ENCODE measurements around the gene HSPA13. TPM values are rescaled to one million over a fixed set of nuclear protein-coding genes. Genes with fewer than 3 reads are reported as not detected.
"Not testable (repeated sequence)": the region's sequence is repeated elsewhere in the genome, so short reads cannot be mapped to it uniquely, and the experiment has no call there.

HSPA13 gene
- total RNA-seq, 1 experiment from 2014 or later: 22.7 TPM

DNA sequence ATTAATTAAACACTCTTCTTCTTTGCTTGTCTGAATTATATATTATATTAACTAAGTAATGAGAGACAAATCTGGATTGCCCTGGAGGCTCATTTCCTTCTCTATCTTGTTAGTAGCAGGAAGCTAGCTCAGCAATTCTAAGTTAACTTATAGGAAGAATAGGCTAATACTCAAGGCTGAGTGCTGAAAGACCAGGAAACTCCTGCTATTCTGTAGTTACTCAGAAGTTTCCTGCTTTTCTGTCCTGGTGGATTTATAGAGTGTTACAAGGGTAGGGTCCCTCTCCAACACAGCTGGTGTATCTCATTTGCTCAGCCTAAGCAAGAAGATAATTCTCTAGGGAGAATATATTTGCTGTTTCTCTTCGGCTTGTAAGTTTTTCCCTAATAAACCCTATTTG, 29.2 kb downstream of the HSPA13 start:
- CTCF ChIA-PET: no interaction called here
- Mint-ChIP-seq H3K4me1 (ENCODE audit: low read depth, unreplicated experiment) (no peaks in the 10 kb centered on the region), H3K27me3 (ENCODE audit: insufficient read depth, unreplicated experiment) (peaks cover 17% of the 10 kb centered on the region), H3K36me3 (ENCODE audit: insufficient read depth, unreplicated experiment) (no peaks in the 10 kb centered on the region), H3K9me3 (ENCODE audit: unreplicated experiment) (no peaks in the 10 kb centered on the region), H3K4me3 (ENCODE audit: unreplicated experiment) (no peak overlapping the region), H3K27ac (ENCODE audit: unreplicated experiment) (no peak overlapping the region)
- Histone ChIP-seq H3K36me3 (ENCODE audit: control insufficient read depth, insufficient read depth, low read length) (no peaks in the 10 kb centered on the region), H3K4me3 (ENCODE audit: low read depth, low read length) (no peak overlapping the region), H3K27me3 (replicated peaks; ENCODE audit: control insufficient read depth, insufficient read depth, low read length) (no peaks in the 10 kb centered on the region), H3K4me1 (no peaks in the 10 kb centered on the region), H3K9me3 (no peaks in the 10 kb centered on the region)
- TF ChIP-seq, protein P1, sequence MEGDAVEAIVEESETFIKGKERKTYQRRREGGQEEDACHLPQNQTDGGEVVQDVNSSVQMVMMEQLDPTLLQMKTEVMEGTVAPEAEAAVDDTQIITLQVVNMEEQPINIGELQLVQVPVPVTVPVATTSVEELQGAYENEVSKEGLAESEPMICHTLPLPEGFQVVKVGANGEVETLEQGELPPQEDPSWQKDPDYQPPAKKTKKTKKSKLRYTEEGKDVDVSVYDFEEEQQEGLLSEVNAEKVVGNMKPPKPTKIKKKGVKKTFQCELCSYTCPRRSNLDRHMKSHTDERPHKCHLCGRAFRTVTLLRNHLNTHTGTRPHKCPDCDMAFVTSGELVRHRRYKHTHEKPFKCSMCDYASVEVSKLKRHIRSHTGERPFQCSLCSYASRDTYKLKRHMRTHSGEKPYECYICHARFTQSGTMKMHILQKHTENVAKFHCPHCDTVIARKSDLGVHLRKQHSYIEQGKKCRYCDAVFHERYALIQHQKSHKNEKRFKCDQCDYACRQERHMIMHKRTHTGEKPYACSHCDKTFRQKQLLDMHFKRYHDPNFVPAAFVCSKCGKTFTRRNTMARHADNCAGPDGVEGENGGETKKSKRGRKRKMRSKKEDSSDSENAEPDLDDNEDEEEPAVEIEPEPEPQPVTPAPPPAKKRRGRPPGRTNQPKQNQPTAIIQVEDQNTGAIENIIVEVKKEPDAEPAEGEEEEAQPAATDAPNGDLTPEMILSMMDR (IDR thresholded peaks at IDR 0.05; ENCODE audit: insufficient read depth in 1 of 2, low read depth in 1 of 2, low read length in 1 of 2, severe bottlenecking in 1 of 2, unreplicated experiment in 1 of 2): no peak
- intact Hi-C loops (cut with micrococcal nuclease; ENCODE audit: unreplicated experiment): no loop called here
- POLR2A ChIA-PET: no interaction called here
- BruUV-seq (replicated peaks): no TSS peak
- DNase-seq: no peak

DNA sequence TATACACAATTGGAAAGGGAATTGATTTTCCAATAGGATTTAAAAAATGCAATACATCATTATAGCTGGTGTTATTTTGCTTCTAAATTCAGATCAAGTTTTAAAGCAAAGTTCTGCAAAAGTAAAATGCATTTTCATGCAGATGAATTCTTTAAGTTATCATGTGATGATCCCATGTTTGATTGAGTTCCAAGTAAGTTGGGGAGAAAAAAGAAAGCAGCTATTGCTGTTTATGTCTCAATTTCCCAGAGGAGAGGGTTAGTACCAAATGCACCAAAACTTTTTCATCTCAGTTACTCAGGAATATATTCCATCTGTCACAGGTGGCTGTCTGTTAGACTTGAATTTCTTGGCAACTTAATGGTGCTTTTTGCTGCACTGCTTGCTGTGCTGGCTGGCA, 29.7 kb downstream of the HSPA13 start:
- CTCF ChIA-PET: no interaction called here
- TF ChIP-seq, protein P1 (IDR thresholded peaks at IDR 0.05; ENCODE audit: insufficient read depth in 1 of 2, low read depth in 1 of 2, low read length in 1 of 2, severe bottlenecking in 1 of 2, unreplicated experiment in 1 of 2): no peak
- H3K27me3 Mint-ChIP-seq (ENCODE audit: insufficient read depth, unreplicated experiment): peaks cover 17% of the 10 kb centered on the region
- Histone ChIP-seq H3K27me3 (replicated peaks; ENCODE audit: control insufficient read depth, insufficient read depth, low read length) (no peaks in the 10 kb centered on the region), H3K4me1 (no peaks in the 10 kb centered on the region), H3K36me3 (ENCODE audit: control insufficient read depth, insufficient read depth, low read length) (no peaks in the 10 kb centered on the region), H3K9me3 (no peaks in the 10 kb centered on the region), H3K4me3 (ENCODE audit: low read depth, low read length) (no peak overlapping the region)
- H3K4me3 Mint-ChIP-seq (ENCODE audit: unreplicated experiment): no peak overlapping the region
- DNase-seq: no peak
- no peaks in the 10 kb centered on the region for H3K9me3 Mint-ChIP-seq (ENCODE audit: unreplicated experiment)
- POLR2A ChIA-PET: no interaction called here
- H3K27ac Mint-ChIP-seq (ENCODE audit: unreplicated experiment): no peak overlapping the region
- no TSS peak for BruUV-seq (replicated peaks)
- H3K4me1 Mint-ChIP-seq (ENCODE audit: low read depth, unreplicated experiment): no peaks in the 10 kb centered on the region
- no peaks in the 10 kb centered on the region for H3K36me3 Mint-ChIP-seq (ENCODE audit: insufficient read depth, unreplicated experiment)
- intact Hi-C loops (cut with micrococcal nuclease; ENCODE audit: unreplicated experiment): no loop called here

DNA sequence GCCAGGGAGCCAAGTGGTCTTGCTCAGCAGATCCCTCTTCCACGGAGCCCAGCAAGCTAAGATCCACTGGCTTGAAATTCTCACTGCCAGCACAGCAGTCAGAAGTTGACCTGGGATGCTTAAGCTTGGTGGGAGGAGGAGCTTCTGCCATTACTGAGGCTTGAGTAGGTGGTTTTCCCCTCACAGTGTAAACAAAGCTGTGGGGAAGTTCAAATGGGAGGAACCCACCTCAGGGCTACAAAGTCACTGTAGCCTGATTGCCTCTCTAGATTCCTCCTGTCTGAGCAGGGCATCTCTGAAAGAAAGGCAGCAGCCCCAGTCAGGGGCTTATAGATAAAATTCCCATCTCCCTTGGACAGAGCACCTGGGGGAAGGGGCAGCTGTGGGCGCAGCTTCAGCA, 55.6 kb downstream of the HSPA13 start:
- H3K27me3 ChIP-seq (replicated peaks; ENCODE audit: control insufficient read depth, insufficient read depth, low read length); H3K36me3 Mint-ChIP-seq (ENCODE audit: insufficient read depth, unreplicated experiment); CTCF ChIA-PET; H3K4me1 Mint-ChIP-seq (ENCODE audit: low read depth, unreplicated experiment); H3K4me3 Mint-ChIP-seq (ENCODE audit: unreplicated experiment); H3K9me3 ChIP-seq; H3K27ac Mint-ChIP-seq (ENCODE audit: unreplicated experiment); H3K4me1 ChIP-seq; BruUV-seq (replicated peaks); intact Hi-C loops (cut with micrococcal nuclease; ENCODE audit: unreplicated experiment); H3K4me3 ChIP-seq (ENCODE audit: low read depth, low read length); H3K36me3 ChIP-seq (ENCODE audit: control insufficient read depth, insufficient read depth, low read length); DNase-seq; POLR2A ChIA-PET; H3K9me3 Mint-ChIP-seq (ENCODE audit: unreplicated experiment): not testable (repeated sequence)
- peaks cover 12% of the 10 kb centered on the region for H3K27me3 Mint-ChIP-seq (ENCODE audit: insufficient read depth, unreplicated experiment)

DNA sequence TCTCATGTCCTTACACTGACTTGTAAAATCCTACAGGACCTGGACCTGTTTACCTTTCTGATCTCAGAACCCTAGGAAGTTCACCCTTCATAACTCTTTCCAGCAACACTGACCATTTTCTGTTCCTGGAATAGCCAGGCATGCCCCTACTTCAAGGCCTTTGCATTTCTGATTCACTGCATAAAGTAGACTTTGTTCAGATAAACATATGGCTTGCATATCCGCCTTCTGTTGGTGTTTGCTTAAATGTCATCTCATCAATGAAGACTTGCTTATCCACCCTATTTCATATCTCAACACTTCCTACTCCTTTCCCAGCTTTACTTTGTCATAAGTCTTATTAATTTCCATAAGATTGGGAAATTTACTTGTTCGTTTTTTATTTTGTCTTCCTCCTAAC, 57.4 kb downstream of the HSPA13 start:
- H3K4me3 Mint-ChIP-seq (ENCODE audit: unreplicated experiment): no peak overlapping the region
- ChIA-PET CTCF (no interaction called here), POLR2A (no interaction called here)
- Histone ChIP-seq H3K9me3 (no peaks in the 10 kb centered on the region), H3K4me1 (no peaks in the 10 kb centered on the region), H3K36me3 (ENCODE audit: control insufficient read depth, insufficient read depth, low read length) (no peaks in the 10 kb centered on the region), H3K4me3 (ENCODE audit: low read depth, low read length) (no peak overlapping the region), H3K27me3 (replicated peaks; ENCODE audit: control insufficient read depth, insufficient read depth, low read length) (no peaks in the 10 kb centered on the region)
- H3K36me3 Mint-ChIP-seq (ENCODE audit: insufficient read depth, unreplicated experiment): no peaks in the 10 kb centered on the region
- no TSS peak for BruUV-seq (replicated peaks)
- TF ChIP-seq, protein P1 (IDR thresholded peaks at IDR 0.05; ENCODE audit: insufficient read depth in 1 of 2, low read depth in 1 of 2, low read length in 1 of 2, severe bottlenecking in 1 of 2, unreplicated experiment in 1 of 2): no peak
- H3K27me3 Mint-ChIP-seq (ENCODE audit: insufficient read depth, unreplicated experiment): peaks cover 9% of the 10 kb centered on the region
- intact Hi-C loops (cut with micrococcal nuclease; ENCODE audit: unreplicated experiment): no loop called here
- DNase-seq: no peak
- no peak overlapping the region for H3K27ac Mint-ChIP-seq (ENCODE audit: unreplicated experiment)
- H3K9me3 Mint-ChIP-seq (ENCODE audit: unreplicated experiment): no peaks in the 10 kb centered on the region
- H3K4me1 Mint-ChIP-seq (ENCODE audit: low read depth, unreplicated experiment): no peaks in the 10 kb centered on the region

Data from Caco-2 (cell line).